ENCODE data around the gene SPDYE16.
"Not testable (repeated sequence)": the region's sequence is repeated elsewhere in the genome, so short reads cannot be mapped to it uniquely, and the experiment has no call there.

DNA sequence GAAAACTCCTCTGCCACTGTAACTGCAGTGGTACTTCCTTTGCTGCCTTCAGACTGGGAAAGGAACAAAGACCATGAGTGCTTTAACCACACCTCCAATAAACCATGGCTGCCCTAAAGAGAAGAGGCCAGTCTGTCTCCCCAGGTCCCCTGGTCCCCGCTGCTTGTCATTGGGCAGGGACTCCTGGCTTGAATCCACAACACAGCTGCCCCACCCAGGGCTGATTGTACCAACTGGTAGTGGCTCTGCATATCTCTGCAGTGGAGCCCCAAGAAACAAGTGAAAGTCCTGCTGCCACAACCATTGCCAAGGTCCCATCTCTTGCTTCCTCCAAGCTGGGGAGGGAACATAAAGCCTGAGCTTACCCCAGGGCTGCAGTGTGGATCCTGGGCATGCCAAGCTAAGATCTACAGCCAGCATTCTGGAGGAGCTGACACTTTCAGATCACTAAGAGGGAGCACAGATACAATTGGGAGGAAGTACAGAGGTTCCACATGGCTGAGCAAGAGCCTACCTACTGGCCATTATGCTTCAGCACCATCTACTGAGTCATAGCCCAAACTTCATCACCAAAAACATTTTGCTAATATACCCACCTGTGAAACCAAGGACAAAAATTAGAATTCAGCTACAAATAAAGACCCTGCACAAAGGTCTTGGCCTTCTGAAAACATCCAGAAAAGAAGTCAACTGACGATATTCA lies 48.7 kb upstream of the SPDYE16 start:
- TF ChIP-seq POLR2A (IDR thresholded peaks at IDR 0.05), result not testable (repeated sequence)
- TF ChIP-seq, protein P1, sequence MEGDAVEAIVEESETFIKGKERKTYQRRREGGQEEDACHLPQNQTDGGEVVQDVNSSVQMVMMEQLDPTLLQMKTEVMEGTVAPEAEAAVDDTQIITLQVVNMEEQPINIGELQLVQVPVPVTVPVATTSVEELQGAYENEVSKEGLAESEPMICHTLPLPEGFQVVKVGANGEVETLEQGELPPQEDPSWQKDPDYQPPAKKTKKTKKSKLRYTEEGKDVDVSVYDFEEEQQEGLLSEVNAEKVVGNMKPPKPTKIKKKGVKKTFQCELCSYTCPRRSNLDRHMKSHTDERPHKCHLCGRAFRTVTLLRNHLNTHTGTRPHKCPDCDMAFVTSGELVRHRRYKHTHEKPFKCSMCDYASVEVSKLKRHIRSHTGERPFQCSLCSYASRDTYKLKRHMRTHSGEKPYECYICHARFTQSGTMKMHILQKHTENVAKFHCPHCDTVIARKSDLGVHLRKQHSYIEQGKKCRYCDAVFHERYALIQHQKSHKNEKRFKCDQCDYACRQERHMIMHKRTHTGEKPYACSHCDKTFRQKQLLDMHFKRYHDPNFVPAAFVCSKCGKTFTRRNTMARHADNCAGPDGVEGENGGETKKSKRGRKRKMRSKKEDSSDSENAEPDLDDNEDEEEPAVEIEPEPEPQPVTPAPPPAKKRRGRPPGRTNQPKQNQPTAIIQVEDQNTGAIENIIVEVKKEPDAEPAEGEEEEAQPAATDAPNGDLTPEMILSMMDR (IDR thresholded peaks at IDR 0.05), result not testable (repeated sequence)
